ENCODE measurements around the gene RXRA.

The RXRA gene

DNA sequence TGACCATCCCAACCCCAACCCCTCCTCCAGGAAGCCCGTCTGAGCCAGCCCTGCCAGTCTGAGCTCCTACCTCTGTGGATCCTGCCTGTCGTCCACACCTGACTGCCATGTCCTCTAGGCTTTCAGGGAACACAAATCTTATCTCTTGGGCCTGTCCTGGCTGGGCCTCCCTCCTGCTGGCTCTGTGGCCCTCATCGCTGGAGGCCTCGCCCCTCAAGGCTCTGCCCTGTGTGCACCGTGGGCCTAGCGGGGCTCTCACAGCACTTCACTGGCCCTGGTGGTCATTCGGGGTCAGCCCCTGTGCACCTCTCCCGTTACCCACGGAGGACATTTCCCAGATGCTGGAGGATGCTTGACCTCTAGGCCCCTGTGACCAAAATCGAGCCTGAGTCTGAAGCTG is 133.3 kb downstream of the RXRA start:
- no peak for DNase-seq (ENCODE audit: low read depth, low spot score)
- no peak for TF ChIP-seq CTCF (IDR thresholded peaks at IDR 0.05; ENCODE audit: low read depth, low read length)
- no peak overlapping the region for H3K4me3 ChIP-seq (ENCODE audit: low read depth, low read length)
- in situ Hi-C loops (cut with HindIII; ENCODE audit: low sequenced_read_pairs): no loop called here

DNA sequence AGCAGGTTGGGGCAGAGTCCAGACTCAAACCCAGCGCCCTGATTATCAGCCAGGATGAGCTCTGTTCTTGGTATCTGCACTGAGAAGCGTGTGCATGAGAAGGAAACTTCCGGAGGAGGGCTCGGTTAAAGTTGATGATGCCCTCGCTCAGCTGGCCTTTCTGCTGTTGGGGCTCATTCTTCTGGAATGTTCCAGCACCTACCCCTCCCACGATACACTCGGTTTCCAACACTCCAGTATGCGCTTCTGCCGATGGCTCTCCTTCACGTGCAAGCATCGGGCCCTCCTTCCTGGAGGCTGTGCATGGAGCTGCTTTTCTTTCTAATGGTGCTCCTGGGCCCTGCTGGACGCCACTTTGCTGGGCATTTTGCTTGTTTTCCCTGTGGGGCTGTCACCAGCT is 134.0 kb downstream of the RXRA start:
- in situ Hi-C loops (cut with HindIII; ENCODE audit: low sequenced_read_pairs): no loop called here
- DNase-seq (ENCODE audit: low read depth, low spot score): no peak
- no peak overlapping the region for H3K4me3 ChIP-seq (ENCODE audit: low read depth, low read length)
- no peak for TF ChIP-seq CTCF (IDR thresholded peaks at IDR 0.05; ENCODE audit: low read depth, low read length)

GRCh38 chr9:134460896-134461295 is 134.6 kb downstream of the RXRA start:
- H3K4me3 ChIP-seq (ENCODE audit: low read depth, low read length): no peak overlapping the region
- TF ChIP-seq CTCF (IDR thresholded peaks at IDR 0.05; ENCODE audit: low read depth, low read length): no peak
- DNase-seq (ENCODE audit: low read depth, low spot score): no peak
- in situ Hi-C loops (cut with HindIII; ENCODE audit: low sequenced_read_pairs): no loop called here

GRCh38 chr9:134461426-134461982 is 135.2 kb downstream of the RXRA start:
- no peak for DNase-seq (ENCODE audit: low read depth, low spot score)
- in situ Hi-C loops (cut with HindIII; ENCODE audit: low sequenced_read_pairs): no loop called here
- no peak overlapping the region for H3K4me3 ChIP-seq (ENCODE audit: low read depth, low read length)
- no peak for TF ChIP-seq CTCF (IDR thresholded peaks at IDR 0.05; ENCODE audit: low read depth, low read length)

DNA sequence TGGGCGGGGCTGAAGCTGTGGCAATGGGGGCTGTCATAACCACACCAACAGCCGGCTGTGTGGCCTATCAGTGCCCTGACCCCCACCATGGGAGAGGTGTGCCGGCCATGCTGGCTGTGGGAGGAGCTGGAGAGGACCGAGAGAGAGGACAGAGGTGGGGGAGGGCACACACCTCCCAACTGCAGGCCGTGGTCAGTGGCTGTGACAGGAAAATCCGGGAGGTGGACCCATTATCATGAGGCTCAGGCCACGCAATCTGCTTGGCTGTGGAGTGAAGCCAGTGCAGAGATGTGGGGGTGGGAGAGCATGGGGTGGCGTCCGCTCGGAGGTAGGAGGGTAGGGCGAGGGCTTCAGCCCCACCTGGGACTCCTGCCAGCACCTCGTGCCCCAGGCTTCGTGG is 136.1 kb downstream of the RXRA start:
- in situ Hi-C loops (cut with HindIII; ENCODE audit: low sequenced_read_pairs): no loop called here
- no peak overlapping the region for H3K4me3 ChIP-seq (ENCODE audit: low read depth, low read length)
- DNase-seq (ENCODE audit: low read depth, low spot score): no peak
- no peak for TF ChIP-seq CTCF (IDR thresholded peaks at IDR 0.05; ENCODE audit: low read depth, low read length)

- DNase-seq (ENCODE audit: low read depth, low spot score): no peak
- no peak for TF ChIP-seq CTCF (IDR thresholded peaks at IDR 0.05; ENCODE audit: low read depth, low read length)
- in situ Hi-C loops (cut with HindIII; ENCODE audit: low sequenced_read_pairs): no loop called here
- no peak overlapping the region for H3K4me3 ChIP-seq (ENCODE audit: low read depth, low read length)
Observed at GRCh38 chr9:134463280-134463679, 137.0 kb downstream of the RXRA start.

Data from astrocyte of the spinal cord (primary cell).